SU-DHL-6 (cell line): ENCODE measurements around the gene DRP2.

Experiments
- H2AFZ ChIP-seq: fragments of 200-600 bp; sonication (generic); 2 replicates; pipeline ENCODE4 v1.6.1; 2014; ENCODE audit warnings: low read depth, mild to moderate bottlenecking, moderate library complexity, mixed read lengths, antibody characterized with exemption, low read length; ENCODE audit not compliant: severe bottlenecking
- H3F3A ChIP-seq: fragments of 200-600 bp; shearing (Covaris generic); 2 replicates; pipeline ENCODE4 v1.6.0; 2016; ENCODE audit warnings: antibody characterized with exemption, mild to moderate bottlenecking; ENCODE audit not compliant: insufficient read depth
- H3K27ac ChIP-seq: fragments of 200-600 bp; sonication (generic); 2 replicates; pipeline ENCODE4 v1.5.1; 2016; ENCODE audit warnings: low read depth, mild to moderate bottlenecking, low read length, moderate library complexity, mixed read lengths
- H3K27me3 ChIP-seq: fragments of 200-600 bp; sonication (generic), shearing (Covaris generic); 2 replicates; pipeline ENCODE4 v1.6.0; 2014; ENCODE audit warnings: mild to moderate bottlenecking, low read length
- H3K36me3 ChIP-seq: fragments of 200-600 bp; sonication (generic); 2 replicates; pipeline ENCODE4 v1.6.1; 2014; ENCODE audit warnings: mild to moderate bottlenecking, low read length, mixed read lengths
- H3K4me2 ChIP-seq: fragments of 300-600, 200-600 bp; shearing (Covaris generic), sonication (generic); 2 replicates; pipeline ENCODE4 v1.6.0; 2014; ENCODE audit warnings: low read length, low read depth, mild to moderate bottlenecking; ENCODE audit not compliant: poor library complexity, severe bottlenecking
- H3K4me3 ChIP-seq: fragments of 200-600 bp; sonication (generic); 2 replicates; pipeline ENCODE4 v1.5.1; 2014; ENCODE audit warnings: antibody characterized with exemption, low read length, mild to moderate bottlenecking, mixed read lengths; ENCODE audit not compliant: insufficient read depth, poor library complexity, severe bottlenecking
- H3K79me2 ChIP-seq: fragments of 200-600 bp; sonication (generic); 2 replicates; pipeline ENCODE4 v1.6.1; 2014; ENCODE audit warnings: mild to moderate bottlenecking, low read length, moderate library complexity; ENCODE audit not compliant: insufficient read depth
- H3K9ac ChIP-seq: fragments of 200-600 bp; sonication (generic); 2 replicates; pipeline ENCODE4 v1.7.0; 2014; ENCODE audit warnings: mild to moderate bottlenecking, low read length
- H3K9me2 ChIP-seq: fragments of 200-600 bp; sonication (generic); replicated peaks from 2 replicates; pipeline ENCODE4 v1.6.1; 2014; ENCODE audit warnings: low read length; ENCODE audit not compliant: insufficient read depth
- H3K9me3 ChIP-seq: fragments of 200-600 bp; sonication (generic); 2 replicates; pipeline ENCODE4 v1.6.1; 2014; ENCODE audit warnings: low read length, mixed read lengths; ENCODE audit not compliant: insufficient read depth
- H4K20me1 ChIP-seq: fragments of 200-600 bp; sonication (generic); 2 replicates; pipeline ENCODE4 v1.6.1; 2014; ENCODE audit warnings: low read depth, mild to moderate bottlenecking, antibody characterized with exemption, low read length, moderate library complexity, mixed read lengths
- EZH2phosphoT487 ChIP-seq: fragments of 200-600 bp; sonication (generic), shearing (Covaris generic); conservative IDR thresholded peaks from 2 replicates; pipeline ENCODE4 v1.6.1; 2018; ENCODE audit warnings: mild to moderate bottlenecking, antibody characterized with exemption, low read length, moderate library complexity, mixed read lengths
- TF ChIP-seq, protein P1 (sequence below): fragments of 200-600 bp; sonication (generic); IDR thresholded peaks from one replicate; pipeline ENCODE4 v1.5.1; 2017; ENCODE audit warnings: antibody characterized with exemption, mild to moderate bottlenecking, low read length, moderate library complexity; ENCODE audit not compliant: insufficient read depth, poor library complexity, severe bottlenecking

DRP2 gene

DNA sequence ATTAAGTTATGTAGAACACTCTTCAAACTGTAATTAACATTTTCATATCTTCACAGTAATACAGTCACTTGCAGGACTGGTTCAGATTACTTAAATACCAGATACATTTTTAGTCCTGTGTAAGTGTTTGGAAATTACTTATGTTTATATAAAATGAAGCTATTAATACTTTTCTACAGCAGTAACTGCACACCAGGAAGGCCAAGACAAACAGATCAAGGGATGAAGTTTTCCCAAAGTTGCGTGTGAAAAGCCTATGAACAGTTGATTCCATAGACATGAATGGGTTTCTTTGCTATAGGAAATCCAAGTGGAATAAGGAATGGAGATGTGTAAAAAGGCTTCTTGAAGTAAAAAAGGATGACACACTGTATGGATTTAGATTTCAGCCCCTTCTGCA is 28.9 kb upstream of the DRP2 start:
- H3K9me3 ChIP-seq = no peaks in the 10 kb centered on the region
- no peaks in the 10 kb centered on the region for H4K20me1 ChIP-seq
- no peak overlapping the region for H3K4me3 ChIP-seq
- H3K27me3 ChIP-seq = no peaks in the 10 kb centered on the region
- no peaks in the 10 kb centered on the region for H3F3A ChIP-seq
- H3K9ac ChIP-seq = no peak overlapping the region
- no peaks in the 10 kb centered on the region for H3K79me2 ChIP-seq
- H3K4me2 ChIP-seq = no peak overlapping the region
- TF ChIP-seq, protein P1, sequence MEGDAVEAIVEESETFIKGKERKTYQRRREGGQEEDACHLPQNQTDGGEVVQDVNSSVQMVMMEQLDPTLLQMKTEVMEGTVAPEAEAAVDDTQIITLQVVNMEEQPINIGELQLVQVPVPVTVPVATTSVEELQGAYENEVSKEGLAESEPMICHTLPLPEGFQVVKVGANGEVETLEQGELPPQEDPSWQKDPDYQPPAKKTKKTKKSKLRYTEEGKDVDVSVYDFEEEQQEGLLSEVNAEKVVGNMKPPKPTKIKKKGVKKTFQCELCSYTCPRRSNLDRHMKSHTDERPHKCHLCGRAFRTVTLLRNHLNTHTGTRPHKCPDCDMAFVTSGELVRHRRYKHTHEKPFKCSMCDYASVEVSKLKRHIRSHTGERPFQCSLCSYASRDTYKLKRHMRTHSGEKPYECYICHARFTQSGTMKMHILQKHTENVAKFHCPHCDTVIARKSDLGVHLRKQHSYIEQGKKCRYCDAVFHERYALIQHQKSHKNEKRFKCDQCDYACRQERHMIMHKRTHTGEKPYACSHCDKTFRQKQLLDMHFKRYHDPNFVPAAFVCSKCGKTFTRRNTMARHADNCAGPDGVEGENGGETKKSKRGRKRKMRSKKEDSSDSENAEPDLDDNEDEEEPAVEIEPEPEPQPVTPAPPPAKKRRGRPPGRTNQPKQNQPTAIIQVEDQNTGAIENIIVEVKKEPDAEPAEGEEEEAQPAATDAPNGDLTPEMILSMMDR = no peak
- no peak for TF ChIP-seq EZH2phosphoT487
- H3K36me3 ChIP-seq = no peaks in the 10 kb centered on the region
- H3K9me2 ChIP-seq = no peaks in the 10 kb centered on the region
- no peak overlapping the region for H2AFZ ChIP-seq
- H3K27ac ChIP-seq = no peak overlapping the region

- no peaks in the 10 kb centered on the region for H4K20me1 ChIP-seq
- H3K27ac ChIP-seq = no peak overlapping the region
- H3K9ac ChIP-seq = no peak overlapping the region
- TF ChIP-seq, protein P1 = no peak
- TF ChIP-seq EZH2phosphoT487 = no peak
- H3K4me2 ChIP-seq = no peak overlapping the region
- H2AFZ ChIP-seq = no peak overlapping the region
- no peaks in the 10 kb centered on the region for H3F3A ChIP-seq
- H3K4me3 ChIP-seq = no peak overlapping the region
- H3K79me2 ChIP-seq = no peaks in the 10 kb centered on the region
- no peaks in the 10 kb centered on the region for H3K9me3 ChIP-seq
- no peaks in the 10 kb centered on the region for H3K9me2 ChIP-seq
- H3K27me3 ChIP-seq = no peaks in the 10 kb centered on the region
- H3K36me3 ChIP-seq = no peaks in the 10 kb centered on the region
Measured at GRCh38 chrX:101191217-101191750, 28.3 kb upstream of the DRP2 start.

DNA sequence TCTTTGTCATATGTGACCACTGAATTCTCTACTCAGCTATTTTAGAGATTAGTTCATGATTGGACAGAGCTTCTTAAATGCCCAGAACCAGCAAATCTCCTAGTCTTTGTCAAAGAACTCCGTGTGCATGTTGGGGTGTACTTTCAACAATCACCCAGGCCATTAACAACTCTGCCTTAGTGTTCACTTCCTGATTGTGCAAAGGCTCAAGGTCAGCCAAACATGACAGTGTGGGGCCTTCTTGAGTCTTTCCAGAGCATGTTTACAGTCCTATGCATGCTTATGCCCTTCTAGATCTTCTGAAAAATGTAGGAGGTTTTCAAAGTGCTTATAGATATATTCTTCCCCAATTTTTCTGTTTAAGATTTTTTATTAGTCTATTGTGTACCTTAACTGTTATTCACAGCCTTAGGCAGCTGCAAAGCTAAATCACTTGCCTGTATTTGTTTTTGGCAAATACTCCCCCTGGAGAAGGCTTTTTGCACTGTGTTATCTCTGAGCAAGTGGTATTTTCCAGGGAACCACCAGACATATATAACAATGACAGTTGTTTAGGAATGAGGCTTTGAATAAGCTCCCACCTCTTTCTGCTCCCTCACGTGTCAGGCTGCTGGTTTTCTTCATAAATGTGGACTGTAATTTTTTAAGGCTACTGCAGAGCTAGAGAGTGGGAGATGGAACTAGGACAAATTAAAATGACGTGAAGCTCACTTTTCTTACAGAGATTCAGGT is 24.0 kb upstream of the DRP2 start:
- no peak overlapping the region for H2AFZ ChIP-seq
- no peak overlapping the region for H3K9ac ChIP-seq
- H3K27ac ChIP-seq = no peak overlapping the region
- H4K20me1 ChIP-seq = no peaks in the 10 kb centered on the region
- H3K9me3 ChIP-seq = no peaks in the 10 kb centered on the region
- H3K79me2 ChIP-seq = no peaks in the 10 kb centered on the region
- H3F3A ChIP-seq = no peaks in the 10 kb centered on the region
- H3K4me3 ChIP-seq = no peak overlapping the region
- no peaks in the 10 kb centered on the region for H3K9me2 ChIP-seq
- no peaks in the 10 kb centered on the region for H3K36me3 ChIP-seq
- TF ChIP-seq, protein P1 = no peak
- TF ChIP-seq EZH2phosphoT487 = no peak
- no peak overlapping the region for H3K4me2 ChIP-seq
- no peaks in the 10 kb centered on the region for H3K27me3 ChIP-seq
